GM12801 (cell line): Measurements from ENCODE around the gene OS9.

Experiments
- TF ChIP-seq, protein P1 (sequence below): IDR thresholded peaks from one replicate; pipeline ENCODE4 v1.5.1; 2011; ENCODE audit warnings: control low read depth; ENCODE audit not compliant: insufficient read length; ENCODE audit errors: extremely low read depth

The OS9 gene

GRCh38 chr12:57666897-57667296 is 27.0 kb upstream of the OS9 start:
- TF ChIP-seq, protein P1, sequence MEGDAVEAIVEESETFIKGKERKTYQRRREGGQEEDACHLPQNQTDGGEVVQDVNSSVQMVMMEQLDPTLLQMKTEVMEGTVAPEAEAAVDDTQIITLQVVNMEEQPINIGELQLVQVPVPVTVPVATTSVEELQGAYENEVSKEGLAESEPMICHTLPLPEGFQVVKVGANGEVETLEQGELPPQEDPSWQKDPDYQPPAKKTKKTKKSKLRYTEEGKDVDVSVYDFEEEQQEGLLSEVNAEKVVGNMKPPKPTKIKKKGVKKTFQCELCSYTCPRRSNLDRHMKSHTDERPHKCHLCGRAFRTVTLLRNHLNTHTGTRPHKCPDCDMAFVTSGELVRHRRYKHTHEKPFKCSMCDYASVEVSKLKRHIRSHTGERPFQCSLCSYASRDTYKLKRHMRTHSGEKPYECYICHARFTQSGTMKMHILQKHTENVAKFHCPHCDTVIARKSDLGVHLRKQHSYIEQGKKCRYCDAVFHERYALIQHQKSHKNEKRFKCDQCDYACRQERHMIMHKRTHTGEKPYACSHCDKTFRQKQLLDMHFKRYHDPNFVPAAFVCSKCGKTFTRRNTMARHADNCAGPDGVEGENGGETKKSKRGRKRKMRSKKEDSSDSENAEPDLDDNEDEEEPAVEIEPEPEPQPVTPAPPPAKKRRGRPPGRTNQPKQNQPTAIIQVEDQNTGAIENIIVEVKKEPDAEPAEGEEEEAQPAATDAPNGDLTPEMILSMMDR = no peak

DNA sequence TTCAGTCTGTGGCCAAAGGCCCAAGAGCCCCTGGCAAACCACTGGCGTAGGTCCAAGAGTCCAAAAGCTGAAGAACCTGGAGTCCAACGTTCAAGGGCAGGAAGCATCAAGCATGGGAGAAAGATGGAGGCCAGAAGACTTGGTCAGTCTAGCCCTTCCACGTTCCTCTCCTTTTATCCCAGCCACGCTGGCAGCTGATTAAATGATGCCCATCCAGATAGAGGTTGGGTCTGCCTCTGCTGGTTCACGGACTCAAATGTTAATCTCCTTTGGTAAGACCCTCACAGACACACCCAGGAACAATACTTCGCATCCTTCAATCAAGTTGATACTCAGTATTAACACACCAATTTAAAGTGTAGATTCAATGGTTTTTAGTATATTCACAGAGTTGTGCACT is 21.1 kb upstream of the OS9 start:
- TF ChIP-seq, protein P1 = no peak

GRCh38 chr12:57674691-57675090 is 19.2 kb upstream of the OS9 start:
- TF ChIP-seq, protein P1 = no peak

DNA sequence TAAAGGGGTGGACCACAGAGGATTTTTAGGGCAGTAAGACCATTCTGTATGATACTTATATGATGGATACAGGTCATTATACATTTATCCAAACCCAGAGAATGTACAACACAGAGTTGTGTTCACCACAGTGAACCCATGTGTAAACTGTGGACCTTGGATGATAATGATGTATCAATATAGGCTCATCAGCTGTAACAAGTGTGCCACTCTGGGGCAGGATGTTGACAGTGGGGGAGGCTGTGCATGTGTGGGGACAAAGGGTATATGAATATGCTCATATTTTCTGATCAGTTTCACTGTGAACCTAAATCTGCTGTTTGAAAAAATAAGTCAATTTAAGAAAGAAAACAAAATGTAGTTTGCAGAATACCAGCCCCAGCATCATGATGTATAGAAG is 14.2 kb upstream of the OS9 start:
- TF ChIP-seq, protein P1 = no peak

DNA sequence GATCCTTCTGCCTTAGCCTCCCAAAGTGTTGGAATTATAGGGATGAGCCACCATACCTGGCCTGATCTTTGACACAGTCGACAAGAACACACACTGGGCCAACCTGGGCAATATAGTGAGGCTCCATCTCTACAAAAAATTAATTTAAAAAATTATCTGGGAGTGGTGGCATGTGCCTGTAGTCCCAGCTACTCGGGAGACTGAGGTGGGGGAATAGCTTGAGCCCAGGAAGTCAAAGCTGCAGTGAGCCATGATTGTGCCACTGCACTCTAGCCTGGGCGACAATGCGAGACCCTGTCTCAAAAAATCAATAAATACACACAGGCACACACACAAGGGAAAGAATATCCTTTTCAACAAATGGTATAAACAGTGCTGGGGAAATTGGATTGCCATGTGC is 6.1 kb upstream of the OS9 start:
- TF ChIP-seq, protein P1 = no peak

GRCh38 chr12:57688931-57689330 is 5.0 kb upstream of the OS9 start:
- TF ChIP-seq, protein P1 = no peak

GRCh38 chr12:57692500-57692899 is 1.4 kb upstream of the OS9 start:
- TF ChIP-seq, protein P1 = no peak

DNA sequence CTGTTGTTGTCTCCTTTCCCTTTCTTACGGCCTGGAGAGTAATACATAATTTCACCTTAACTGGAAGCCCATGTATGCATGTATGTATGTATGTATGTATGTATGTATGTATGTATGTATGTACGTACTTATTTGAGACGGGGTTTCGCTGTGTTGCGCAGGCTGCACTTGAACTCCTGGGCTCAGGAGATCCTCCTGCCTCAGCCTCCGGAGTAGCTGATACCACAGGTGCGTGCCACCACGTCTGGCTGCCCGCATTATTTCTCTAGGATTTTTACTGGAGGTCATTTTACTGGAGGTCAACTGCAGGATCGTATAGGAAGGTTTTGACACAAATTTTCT is 644 bp upstream of the OS9 start:
- TF ChIP-seq, protein P1 = no peak
